Activated CD4-positive, alpha-beta T cell treated with anti-CD3 and anti-CD28 coated beads, Interleukin-2, amount 10 ng/mL, durations not matched to agents 24 days and 14 days (primary cell): ENCODE measurements around the gene LY6G6C. TPM values are rescaled to one million over a fixed set of nuclear protein-coding genes. Genes with fewer than 3 reads are reported as not detected.

Experiments used
- DNase-seq: peaks from one replicate; pipeline ENCODE4 v3.0.0; 2022
- H3K27ac Mint-ChIP-seq: one replicate; pipeline ENCODE4 v1.8.0; 2022; ENCODE audit warnings: mild to moderate bottlenecking, mixed read lengths
- H3K27me3 Mint-ChIP-seq: one replicate; pipeline ENCODE4 v1.8.0; 2022; ENCODE audit warnings: mixed read lengths
- H3K36me3 Mint-ChIP-seq: one replicate; pipeline ENCODE4 v1.8.0; 2022; ENCODE audit warnings: low read depth, mild to moderate bottlenecking, mixed read lengths
- H3K4me1 Mint-ChIP-seq: one replicate; pipeline ENCODE4 v1.8.0; 2021; ENCODE audit warnings: mixed read lengths
- H3K4me3 Mint-ChIP-seq: one replicate; pipeline ENCODE4 v1.8.0; 2022; ENCODE audit warnings: mild to moderate bottlenecking, moderate library complexity, mixed read lengths
- H3K9me3 Mint-ChIP-seq: one replicate; pipeline ENCODE4 v1.8.0; 2021; ENCODE audit warnings: mixed read lengths
- intact Hi-C: fragments of 100-400 bp; cut with micrococcal nuclease; formaldehyde crosslinking; loops from one replicate; pipeline ENCODE4 v1.15.1; 2023
- total RNA-seq: library from RNA; stranded (reverse); gene quantifications from 2 replicates; pipeline ENCODE4 v1.2.3, GENCODE V29; 2022

The LY6G6C gene
- total RNA-seq, 1 donor from 2014 or later = not detected

- Mint-ChIP-seq H3K9me3 (no peaks in the 10 kb centered on the region), H3K4me3 (peak overlapping the region; percentile 83), H3K27ac (peak overlapping the region; percentile 82), H3K4me1 (peaks cover 25% of the 10 kb centered on the region), H3K27me3 (no peaks in the 10 kb centered on the region), H3K36me3 (peaks cover 5% of the 10 kb centered on the region)
- DNase-seq = peak; percentile 82
- intact Hi-C loops = loop anchor here (2.0 kb wide), 2 partner anchors 22 to 58 kb away; partner anchors contain the start of gene ABHD16A
Observed at GRCh38 chr6:31681135-31681671, 40.3 kb downstream of the LY6G6C start.

DNA sequence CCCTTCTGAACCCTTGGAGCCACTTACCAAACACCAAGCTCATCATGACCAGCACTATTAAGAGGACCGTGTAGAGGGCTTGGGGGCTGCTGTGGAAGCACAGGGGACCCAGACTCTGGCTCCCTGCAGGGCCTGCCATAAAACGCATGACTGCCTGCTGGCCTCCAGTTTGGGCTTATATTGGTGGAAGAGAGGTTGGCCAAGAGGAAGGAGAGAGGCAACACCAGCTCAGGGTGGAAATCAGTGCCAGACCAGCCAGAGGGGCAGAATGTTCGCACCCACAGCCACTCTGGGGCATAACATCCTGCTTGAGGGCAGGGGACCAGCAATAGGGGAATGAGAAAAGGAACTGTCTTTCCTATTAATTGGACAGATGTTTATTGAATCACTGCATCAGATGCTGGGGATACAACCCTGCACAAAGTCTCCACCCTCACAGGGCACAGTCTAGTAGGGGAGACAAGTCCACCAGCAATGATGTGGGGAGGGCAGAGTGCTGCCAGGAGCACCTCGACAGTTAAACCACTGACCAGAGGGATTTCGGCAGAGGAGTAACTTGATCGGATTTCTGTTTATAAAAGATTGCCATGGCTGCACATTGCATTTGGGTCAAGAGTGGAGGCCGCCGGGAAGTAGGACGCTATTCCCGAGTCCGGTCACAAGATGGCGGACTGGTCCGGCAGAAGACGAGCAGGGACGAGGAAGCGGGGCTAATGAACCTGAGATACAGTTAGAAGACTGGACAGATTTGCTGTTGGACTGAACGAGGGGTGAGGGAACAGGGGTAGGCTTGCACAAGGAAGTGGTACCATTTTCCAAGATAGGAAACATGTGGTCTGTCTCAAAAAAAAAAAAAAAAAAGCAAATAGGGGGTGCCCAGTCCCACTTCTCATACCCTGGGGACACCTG, 41.1 kb downstream of the LY6G6C start, which contains the start of gene LY6G5C:
TSS of gene LY6G5C (minus strand) at position 842 of the 909 bp plus-strand sequence. CDS start at position 148, 694 bp downstream.
- H3K36me3 Mint-ChIP-seq = peaks cover under 1% of the 10 kb centered on the region
- H3K27me3 Mint-ChIP-seq = no peaks in the 10 kb centered on the region
- peak within 1 kb of the TSS; percentile 83 for H3K4me3 Mint-ChIP-seq
- H3K27ac Mint-ChIP-seq = peak within 1 kb of the TSS; percentile 82
- no peaks in the 10 kb centered on the region for H3K9me3 Mint-ChIP-seq
- intact Hi-C loops = loop anchor here (1.0 to 2.0 kb wide), 5 partner anchors 15 to 150 kb away; partner anchors contain the start of gene ABHD16A
- DNase-seq = peak; percentile 89
- peaks cover 25% of the 10 kb centered on the region for H3K4me1 Mint-ChIP-seq

GRCh38 chr6:31677955-31678354, 43.6 kb downstream of the LY6G6C start:
- H3K36me3 Mint-ChIP-seq = peaks cover 6% of the 10 kb centered on the region
- no peak for DNase-seq

DNA sequence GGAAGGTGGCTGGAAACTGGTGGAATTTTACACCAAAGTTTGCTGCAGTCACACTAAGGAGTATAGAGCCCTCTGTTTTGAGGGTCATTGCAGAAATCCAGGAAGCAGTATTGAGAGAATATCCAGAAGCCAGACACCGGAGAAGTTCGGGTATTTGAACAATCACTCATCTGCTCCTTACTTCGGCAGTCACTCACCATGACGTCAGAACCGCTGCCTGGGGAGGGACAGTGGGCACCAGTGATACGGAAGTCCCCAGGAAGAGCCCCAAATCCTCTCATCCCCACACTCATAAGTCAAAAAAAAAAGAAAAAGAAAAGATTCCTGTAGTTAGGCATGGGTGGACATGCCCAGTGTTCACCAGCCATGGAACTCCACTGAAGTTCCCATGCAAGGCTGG, 44.6 kb downstream of the LY6G6C start:
- peaks cover 15% of the 10 kb centered on the region for H3K36me3 Mint-ChIP-seq
- no peak overlapping the region for H3K4me3 Mint-ChIP-seq
- no peak overlapping the region for H3K27ac Mint-ChIP-seq
- no peaks in the 10 kb centered on the region for H3K27me3 Mint-ChIP-seq
- H3K9me3 Mint-ChIP-seq = no peaks in the 10 kb centered on the region
- intact Hi-C loops = no loop called here
- no peak for DNase-seq
- peaks cover 25% of the 10 kb centered on the region for H3K4me1 Mint-ChIP-seq

More at GRCh38 chr6:31677955-31678354, 43.6 kb downstream of the LY6G6C start:
- no peak overlapping the region for H3K4me3 Mint-ChIP-seq
- H3K27ac Mint-ChIP-seq = no peak overlapping the region
- no peaks in the 10 kb centered on the region for H3K27me3 Mint-ChIP-seq
- intact Hi-C loops = no loop called here
- H3K9me3 Mint-ChIP-seq = no peaks in the 10 kb centered on the region
- H3K4me1 Mint-ChIP-seq = peaks cover 25% of the 10 kb centered on the region

- no peak overlapping the region for H3K27ac Mint-ChIP-seq
- H3K4me3 Mint-ChIP-seq = no peak overlapping the region
- peaks cover 22% of the 10 kb centered on the region for H3K4me1 Mint-ChIP-seq
- DNase-seq = no peak
- peaks cover 20% of the 10 kb centered on the region for H3K36me3 Mint-ChIP-seq
- intact Hi-C loops = no loop called here
- no peaks in the 10 kb centered on the region for H3K9me3 Mint-ChIP-seq
- no peaks in the 10 kb centered on the region for H3K27me3 Mint-ChIP-seq
Observed at GRCh38 chr6:31676322-31676903, 45.1 kb downstream of the LY6G6C start.

- no peaks in the 10 kb centered on the region for H3K9me3 Mint-ChIP-seq
- no peak for DNase-seq
- no peak within 1 kb of the TSS for H3K27ac Mint-ChIP-seq
- no peaks in the 10 kb centered on the region for H3K27me3 Mint-ChIP-seq
- H3K4me1 Mint-ChIP-seq = peaks cover 30% of the 10 kb centered on the region
- no peak within 1 kb of the TSS for H3K4me3 Mint-ChIP-seq
- H3K36me3 Mint-ChIP-seq = peaks cover 73% of the 10 kb centered on the region
- intact Hi-C loops = loop anchor here (10.0 kb wide), 1 partner anchor 1185 kb away; the partner anchor contains the start of genes PSMB9 and TAP1
Observed at GRCh38 chr6:31669676-31670075, 51.9 kb downstream of the LY6G6C start, which contains the start of gene LY6G5B. Gene LY6G5B, plus strand, starts transcription at chr6:31669976. Its CDS starts 975 bp downstream, at chr6:31670951.

Other genes starting within 250 kb of the LY6G6C start
- 32.8 and 35.5 TPM in 2 replicates for gene MICB, start 223.6 kb downstream of the LY6G6C start, total RNA-seq
- not detected in 2 replicates for gene MCCD1, start 192.8 kb downstream of the LY6G6C start, total RNA-seq
- 696 and 720 TPM in 2 replicates for gene DDX39B, start 179.7 kb downstream of the LY6G6C start, total RNA-seq
- gene ATP6V1G2, start 175.1 kb downstream of the LY6G6C start, total RNA-seq = 0.89 and 0.92 TPM in 2 replicates
- 14.8 and 16.2 TPM in 2 replicates for gene NFKBIL1, start 174.1 kb downstream of the LY6G6C start, total RNA-seq
- 622 and 631 TPM in 2 replicates for gene LTA, start 149.5 kb downstream of the LY6G6C start, total RNA-seq
- 294 and 303 TPM in 2 replicates for gene TNF, start 146.2 kb downstream of the LY6G6C start, total RNA-seq
- gene LTB, start 139.3 kb downstream of the LY6G6C start, total RNA-seq = 134 and 136 TPM in 2 replicates
- 42.6 and 46.4 TPM in 2 replicates for gene LST1, start 135.5 kb downstream of the LY6G6C start, total RNA-seq
- gene NCR3, start 128.7 kb downstream of the LY6G6C start, total RNA-seq = 12.2 and 14.5 TPM in 2 replicates
- gene AIF1, start 106.5 kb downstream of the LY6G6C start, total RNA-seq = 68.2 and 69.6 TPM in 2 replicates
- 290 and 303 TPM in 2 replicates for gene PRRC2A, start 101.0 kb downstream of the LY6G6C start, total RNA-seq
- gene BAG6, start 69.1 kb downstream of the LY6G6C start, total RNA-seq = 324 and 342 TPM in 2 replicates
- 2.5 and 3.4 TPM in 2 replicates for gene APOM, start 65.9 kb downstream of the LY6G6C start, total RNA-seq
- gene C6orf47, start 61.0 kb downstream of the LY6G6C start, total RNA-seq = 16.8 and 17.9 TPM in 2 replicates
- gene GPANK1, start 56.7 kb downstream of the LY6G6C start, total RNA-seq = 32.9 and 33.6 TPM in 2 replicates
- 288 and 302 TPM in 2 replicates for gene CSNK2B, start 55.7 kb downstream of the LY6G6C start, total RNA-seq
- gene LY6G5B, start 51.8 kb downstream of the LY6G6C start, total RNA-seq = 32.8 and 33.5 TPM in 2 replicates
- gene LY6G5C, start 40.7 kb downstream of the LY6G6C start, total RNA-seq = 4.1 and 4.9 TPM in 2 replicates
- 43.1 and 44.7 TPM in 2 replicates for gene ABHD16A, start 18.4 kb downstream of the LY6G6C start, total RNA-seq
- gene LY6G6F, start 14.9 kb downstream of the LY6G6C start, total RNA-seq = not detected in 2 replicates
- gene LY6G6D, start 6.4 kb downstream of the LY6G6C start, total RNA-seq = not detected in 2 replicates
- gene MPIG6B, start 1.6 kb upstream of the LY6G6C start, total RNA-seq = not detected in 2 replicates
- gene DDAH2, start 7.6 kb upstream of the LY6G6C start, total RNA-seq = 4.8 and 5.6 TPM in 2 replicates
- gene CLIC1, start 14.8 kb upstream of the LY6G6C start, total RNA-seq = 385 TPM in 2 replicates
- gene MSH5, start 18.3 kb upstream of the LY6G6C start, total RNA-seq = 87.8 and 99.6 TPM in 2 replicates
- gene SAPCD1, start 40.9 kb upstream of the LY6G6C start, total RNA-seq = 15.0 and 17.7 TPM in 2 replicates
- 3.0 and 3.2 TPM in 2 replicates for gene VWA7, start 55.6 kb upstream of the LY6G6C start, total RNA-seq
- 173 and 181 TPM in 2 replicates for gene VARS1, start 74.0 kb upstream of the LY6G6C start, total RNA-seq
- 142 and 146 TPM in 2 replicates for gene LSM2, start 85.2 kb upstream of the LY6G6C start, total RNA-seq
- gene HSPA1L, start 93.5 kb upstream of the LY6G6C start, total RNA-seq = 1.8 and 2.5 TPM in 2 replicates
- 189 and 190 TPM in 2 replicates for gene HSPA1A, start 93.8 kb upstream of the LY6G6C start, total RNA-seq
- gene HSPA1B, start 106.0 kb upstream of the LY6G6C start, total RNA-seq = 156 and 161 TPM in 2 replicates
- gene NEU1, start 141.1 kb upstream of the LY6G6C start, total RNA-seq = 20.4 and 22.2 TPM in 2 replicates
- 0.21 TPM in 1 of 2 replicates, not detected in the other for gene SLC44A4, start 157.3 kb upstream of the LY6G6C start, total RNA-seq
- 73.5 and 79.3 TPM in 2 replicates for gene EHMT2, start 176.0 kb upstream of the LY6G6C start, total RNA-seq
- gene ZBTB12, start 180.3 kb upstream of the LY6G6C start, total RNA-seq = 3.7 and 4.6 TPM in 2 replicates
- 0.30 and 0.43 TPM in 2 replicates for gene C2, start 206.0 kb upstream of the LY6G6C start, total RNA-seq
- gene CFB, start 224.3 kb upstream of the LY6G6C start, total RNA-seq = 0.17 TPM in 1 of 2 replicates, not detected in the other
- gene NELFE, start 237.2 kb upstream of the LY6G6C start, total RNA-seq = 85.8 and 88.5 TPM in 2 replicates
- gene SKIC2, start 237.4 kb upstream of the LY6G6C start, total RNA-seq = 92.8 and 93.7 TPM in 2 replicates